ENCODE measurements around the gene FICD.

- TF ChIP-seq EP300 (IDR thresholded peaks at IDR 0.05) (no peak), CTCF (IDR thresholded peaks at IDR 0.05) (no peak), POLR2A (IDR thresholded peaks at IDR 0.05; ENCODE audit: low read depth) (no peak)
Measured at GRCh38 chr12:108510836-108511235, 4.2 kb upstream of the FICD start.

Measured in esophagus muscularis mucosa (tissue), 4 donors.